Activated naive CD8-positive, alpha-beta T cell treated with anti-CD3 and anti-CD28 coated beads, Interleukin-2, amount 10 ng/mL, durations not matched to agents 7 days and 5 days (primary cell): ENCODE measurements around the gene DBH. TPM values are rescaled to one million over a fixed set of nuclear protein-coding genes. Genes with fewer than 3 reads are reported as not detected.
"Not testable (repeated sequence)": the region's sequence is repeated elsewhere in the genome, so short reads cannot be mapped to it uniquely, and the experiment has no call there.

Source experiments
- ATAC-seq: fragments of 150-1000 bp; cut with Tn5 transposase; one replicate; pipeline ENCODE4 v1.10.0; 2021; ENCODE audit warnings: low read depth, moderate library complexity
- POLR2A ChIA-PET: fragments of 350-600 bp; sonication (Branson Sonifier 250); formaldehyde crosslinking; loops from one replicate; lab custom pipeline; 2021; ENCODE audit warnings: antibody characterized with exemption; lab: Charles Lee
- DNase-seq: peaks from one replicate; pipeline ENCODE4 v3.0.0; 2021
- H3K27ac Mint-ChIP-seq: one replicate; pipeline ENCODE4 v1.8.0; 2022; ENCODE audit warnings: mild to moderate bottlenecking, mixed read lengths
- H3K27me3 Mint-ChIP-seq: one replicate; pipeline ENCODE4 v1.8.0; 2022; ENCODE audit warnings: mild to moderate bottlenecking, moderate library complexity, mixed read lengths
- H3K36me3 Mint-ChIP-seq: one replicate; pipeline ENCODE4 v1.8.0; 2021; ENCODE audit warnings: mild to moderate bottlenecking, mixed read lengths
- H3K4me1 Mint-ChIP-seq: one replicate; pipeline ENCODE4 v1.8.0; 2021; ENCODE audit warnings: mixed read lengths
- H3K4me3 Mint-ChIP-seq: one replicate; pipeline ENCODE4 v1.8.0; 2022; ENCODE audit warnings: mild to moderate bottlenecking, moderate library complexity, mixed read lengths
- H3K9me3 Mint-ChIP-seq: one replicate; pipeline ENCODE4 v1.8.0; 2021; ENCODE audit warnings: mixed read lengths
- total RNA-seq, 2 experiments: library from RNA; stranded (reverse); gene quantifications; one replicate each; pipeline ENCODE4 v1.2.3, GENCODE V29; 2021

DBH gene
- total RNA-seq, 2 experiments from 2014 or later, result not detected

GRCh38 chr9:133673258-133673655 is 37.1 kb downstream of the DBH start:
- ATAC-seq, result no peak
- Mint-ChIP-seq H3K4me3 (no peak overlapping the region), H3K27ac (no peak overlapping the region), H3K9me3 (no peaks in the 10 kb centered on the region), H3K4me1 (peaks cover 24% of the 10 kb centered on the region), H3K36me3 (no peaks in the 10 kb centered on the region), H3K27me3 (no peaks in the 10 kb centered on the region)
- no peak for DNase-seq
- POLR2A ChIA-PET, result interaction anchor here (1.1 to 2.6 kb wide), 2 partner anchors 10 to 28 kb away, joined by 3 to 11 read pairs; no protein-coding TSS in a partner anchor

- Mint-ChIP-seq H3K36me3 (no peaks in the 10 kb centered on the region), H3K4me3 (no peak overlapping the region), H3K27me3 (no peaks in the 10 kb centered on the region), H3K27ac (no peak overlapping the region), H3K9me3 (no peaks in the 10 kb centered on the region), H3K4me1 (peaks cover 26% of the 10 kb centered on the region)
- POLR2A ChIA-PET, result interaction anchor here (2.6 kb wide), 1 partner anchor 9 kb away, joined by 11 read pairs; no protein-coding TSS in a partner anchor
- no peak for ATAC-seq
- DNase-seq, result no peak
Measured at GRCh38 chr9:133674091-133674490, 37.9 kb downstream of the DBH start.

GRCh38 chr9:133675796-133676195 is 39.6 kb downstream of the DBH start:
- POLR2A ChIA-PET, H3K4me3 Mint-ChIP-seq, H3K36me3 Mint-ChIP-seq, DNase-seq, ATAC-seq, H3K27me3 Mint-ChIP-seq, H3K9me3 Mint-ChIP-seq: not testable (repeated sequence)
- peaks cover 26% of the 10 kb centered on the region for H3K4me1 Mint-ChIP-seq
- peak overlapping the region; percentile 99 for H3K27ac Mint-ChIP-seq

- POLR2A ChIA-PET, result interaction anchor here (1.0 to 1.3 kb wide), 3 partner anchors 17 to 24 kb away, joined by 3 to 8 read pairs (median 5); no protein-coding TSS in a partner anchor
- DNase-seq, result no peak
- Mint-ChIP-seq H3K9me3 (no peaks in the 10 kb centered on the region), H3K4me3 (no peak overlapping the region), H3K4me1 (peaks cover 26% of the 10 kb centered on the region), H3K36me3 (no peaks in the 10 kb centered on the region), H3K27ac (peak overlapping the region; percentile 99), H3K27me3 (no peaks in the 10 kb centered on the region)
- ATAC-seq, result no peak
Measured at GRCh38 chr9:133676450-133676849, 40.3 kb downstream of the DBH start.

- POLR2A ChIA-PET, result interaction anchor here (1.0 to 1.3 kb wide), 3 partner anchors 16 to 24 kb away, joined by 3 to 8 read pairs (median 5); no protein-coding TSS in a partner anchor
Measured at GRCh38 chr9:133677126-133678010, 41.2 kb downstream of the DBH start.

GRCh38 chr9:133679056-133679455 is 42.9 kb downstream of the DBH start:
- POLR2A ChIA-PET, result interaction anchor here (1.1 kb wide), 1 partner anchor 23 kb away, joined by 3 read pairs; no protein-coding TSS in a partner anchor
- DNase-seq, result no peak
- H3K27me3 Mint-ChIP-seq, result no peaks in the 10 kb centered on the region
- ATAC-seq, result no peak
- H3K9me3 Mint-ChIP-seq, result no peaks in the 10 kb centered on the region
- H3K4me1 Mint-ChIP-seq, result peaks cover 35% of the 10 kb centered on the region
- no peaks in the 10 kb centered on the region for H3K36me3 Mint-ChIP-seq
- peak overlapping the region; percentile 55 for H3K27ac Mint-ChIP-seq
- no peak overlapping the region for H3K4me3 Mint-ChIP-seq

More at GRCh38 chr9:133677126-133678010, 41.2 kb downstream of the DBH start:
- Mint-ChIP-seq H3K27ac (peak overlapping the region; percentile 99), H3K27me3 (no peaks in the 10 kb centered on the region), H3K4me3 (peak overlapping the region; percentile 71), H3K36me3 (no peaks in the 10 kb centered on the region), H3K9me3 (no peaks in the 10 kb centered on the region), H3K4me1 (peaks cover 30% of the 10 kb centered on the region)
- ATAC-seq (peak; percentile 99), DNase-seq (peak; percentile 58)

GRCh38 chr9:133679466-133680061 is 43.4 kb downstream of the DBH start:
- no peaks in the 10 kb centered on the region for H3K36me3 Mint-ChIP-seq
- H3K9me3 Mint-ChIP-seq, result no peaks in the 10 kb centered on the region
- H3K27me3 Mint-ChIP-seq, result no peaks in the 10 kb centered on the region
- DNase-seq, result no peak
- H3K27ac Mint-ChIP-seq, result no peak overlapping the region
- no peak for ATAC-seq
- POLR2A ChIA-PET, result interaction anchor here (1.1 to 1.5 kb wide), 2 partner anchors 22 kb away, joined by 3 read pairs; no protein-coding TSS in a partner anchor
- H3K4me1 Mint-ChIP-seq, result peaks cover 37% of the 10 kb centered on the region
- H3K4me3 Mint-ChIP-seq, result no peak overlapping the region

GRCh38 chr9:133680250-133680975 is 44.2 kb downstream of the DBH start:
- Mint-ChIP-seq H3K4me1 (peaks cover 36% of the 10 kb centered on the region), H3K4me3 (no peak overlapping the region), H3K9me3 (no peaks in the 10 kb centered on the region), H3K36me3 (no peaks in the 10 kb centered on the region), H3K27ac (peak overlapping the region; percentile 48), H3K27me3 (no peaks in the 10 kb centered on the region)
- POLR2A ChIA-PET, result interaction anchor here (1.5 kb wide), 1 partner anchor 22 kb away, joined by 3 read pairs; no protein-coding TSS in a partner anchor
- no peak for DNase-seq
- no peak for ATAC-seq

- no peak for ATAC-seq
- peak overlapping the region; percentile 48 for H3K27ac Mint-ChIP-seq
- no peak for DNase-seq
- no peaks in the 10 kb centered on the region for H3K27me3 Mint-ChIP-seq
- no peaks in the 10 kb centered on the region for H3K36me3 Mint-ChIP-seq
- H3K4me1 Mint-ChIP-seq, result peaks cover 30% of the 10 kb centered on the region
- POLR2A ChIA-PET, result interaction anchor here (1.5 kb wide), 1 partner anchor 21 kb away, joined by 3 read pairs; no protein-coding TSS in a partner anchor
- H3K9me3 Mint-ChIP-seq, result no peaks in the 10 kb centered on the region
- H3K4me3 Mint-ChIP-seq, result no peak overlapping the region
Measured at GRCh38 chr9:133680976-133681657, 45.0 kb downstream of the DBH start.

- DNase-seq, result no peak
- H3K4me3 Mint-ChIP-seq, result no peak overlapping the region
- no peaks in the 10 kb centered on the region for H3K27me3 Mint-ChIP-seq
- H3K36me3 Mint-ChIP-seq, result no peaks in the 10 kb centered on the region
- H3K27ac Mint-ChIP-seq, result peak overlapping the region; percentile 62
- no peaks in the 10 kb centered on the region for H3K9me3 Mint-ChIP-seq
- H3K4me1 Mint-ChIP-seq, result peaks cover 24% of the 10 kb centered on the region
- no peak for ATAC-seq
- POLR2A ChIA-PET, result interaction anchor here (2.5 kb wide), 1 partner anchor 20 kb away, joined by 38 read pairs; no protein-coding TSS in a partner anchor
Measured at GRCh38 chr9:133681658-133682306, 45.6 kb downstream of the DBH start.

GRCh38 chr9:133682818-133683585 is 46.8 kb downstream of the DBH start:
- DNase-seq (no peak), ATAC-seq (no peak)
- Mint-ChIP-seq H3K36me3 (no peaks in the 10 kb centered on the region), H3K27me3 (no peaks in the 10 kb centered on the region), H3K27ac (peak overlapping the region; percentile 100), H3K4me3 (peak overlapping the region; percentile 87), H3K9me3 (no peaks in the 10 kb centered on the region), H3K4me1 (peaks cover 16% of the 10 kb centered on the region)
- POLR2A ChIA-PET, result interaction anchor here (0.7 to 2.5 kb wide), 13 partner anchors 8 to 335 kb away, joined by 3 to 38 read pairs (median 4); partner anchors contain the start of genes MED22 and RPL7A
